HUES64 (cell line): ENCODE measurements around the gene RTN4IP1.
"Not testable (repeated sequence)": the region's sequence is repeated elsewhere in the genome, so short reads cannot be mapped to it uniquely, and the experiment has no call there.

Experiments
- H3K27ac ChIP-seq: 2 replicates; pipeline ENCODE4 v1.7.0; 2013; ENCODE audit warnings: low read depth, low read length, inconsistent platforms
- H3K27me3 ChIP-seq: 2 replicates; pipeline ENCODE4 v1.6.1; 2013; ENCODE audit warnings: mild to moderate bottlenecking, low read length; ENCODE audit not compliant: insufficient read depth
- H3K36me3 ChIP-seq: 2 replicates; pipeline ENCODE4 v1.6.1; 2013; ENCODE audit warnings: mild to moderate bottlenecking, low read length; ENCODE audit not compliant: insufficient read depth
- H3K4me1 ChIP-seq: 2 replicates; pipeline ENCODE4 v1.6.1; 2013; ENCODE audit warnings: mild to moderate bottlenecking, low read length, moderate library complexity; ENCODE audit not compliant: insufficient read depth
- H3K4me3 ChIP-seq: 2 replicates; pipeline ENCODE4 v1.5.1; 2013; ENCODE audit warnings: mild to moderate bottlenecking, low read length, moderate library complexity
- H3K9ac ChIP-seq: 2 replicates; pipeline ENCODE4 v1.6.1; 2013; ENCODE audit warnings: mild to moderate bottlenecking, low read depth, low read length
- H3K9me3 ChIP-seq: 2 replicates; pipeline ENCODE4 v1.6.1; 2013; ENCODE audit warnings: low read depth, low read length; ENCODE audit not compliant: insufficient read depth
- WGBS: fragments of 150-250, 120-280 bp; methylation state at CpG from one replicate; pipeline ENCODE4 v1.1.7; 2013; ENCODE audit warnings: missing lambda C conversion rate; 5-methylcytosine and 5-hydroxymethylcytosine counted together

The RTN4IP1 gene

DNA sequence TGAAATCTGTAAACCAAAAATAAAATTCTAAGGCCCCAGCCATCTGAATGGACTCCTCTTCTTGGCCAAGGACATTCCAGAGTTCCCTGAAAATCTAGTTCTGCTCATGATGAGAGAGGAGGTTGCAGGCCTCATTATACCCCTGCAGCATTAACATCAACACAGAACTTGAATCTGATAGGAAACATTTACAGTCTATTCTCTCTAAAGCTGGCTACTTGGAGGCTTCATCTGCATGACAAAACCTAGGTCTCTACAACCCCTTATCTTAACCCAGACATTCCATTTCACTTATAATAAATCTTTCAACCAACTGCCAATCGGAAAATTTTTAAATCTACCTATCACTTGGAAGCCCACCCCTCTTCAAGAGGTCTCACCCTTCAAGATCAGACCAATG lies 15.7 kb downstream of the RTN4IP1 start:
- peak overlapping the region; percentile 55 for H3K9ac ChIP-seq
- peak overlapping the region; percentile 96 for H3K27ac ChIP-seq
- H3K36me3 ChIP-seq, result peaks cover 8% of the 10 kb centered on the region
- H3K4me1 ChIP-seq, result peaks cover 47% of the 10 kb centered on the region
- no peaks in the 10 kb centered on the region for H3K27me3 ChIP-seq
- WGBS, result 30% methylated on average over 1 of the region's 1 CpG
- no peaks in the 10 kb centered on the region for H3K9me3 ChIP-seq
- H3K4me3 ChIP-seq, result no peak overlapping the region; the same call in 1 of the 2 replicates

DNA sequence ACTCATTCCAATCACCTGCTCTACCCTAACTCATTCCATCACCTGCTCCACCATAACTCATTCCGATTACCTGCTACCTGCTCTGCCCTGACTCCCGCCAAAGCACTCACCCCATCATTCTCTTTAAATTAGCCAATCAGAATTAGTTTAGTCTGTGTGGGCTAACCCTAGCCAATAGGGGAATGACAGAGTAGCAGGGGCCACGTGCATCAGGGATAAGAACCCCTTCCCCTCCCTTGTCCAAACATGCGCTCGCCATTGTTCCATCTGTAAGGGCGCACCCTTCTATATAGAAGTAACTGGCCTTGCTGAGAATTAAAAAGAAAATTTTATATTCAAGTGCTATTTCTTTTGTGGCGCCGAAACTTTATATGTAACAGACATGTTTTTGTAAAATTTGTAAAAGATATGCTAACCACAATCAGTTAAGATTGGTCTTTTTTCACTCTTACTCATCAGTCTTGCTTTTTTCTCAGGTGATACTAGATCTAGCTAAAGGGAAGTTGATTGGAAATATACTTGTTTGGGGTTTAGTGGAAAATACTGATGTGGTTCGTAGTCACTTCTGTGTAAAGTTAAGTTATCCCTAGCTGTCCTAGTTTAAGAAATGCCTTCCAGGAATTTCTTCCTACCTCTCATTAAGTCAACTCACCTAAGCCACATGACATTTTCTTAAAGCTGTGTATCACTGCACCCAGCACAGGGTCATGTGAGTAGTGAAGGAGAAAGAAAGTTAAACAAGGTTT lies 16.5 kb downstream of the RTN4IP1 start:
- Histone ChIP-seq H3K9ac (peak overlapping the region; percentile 48), H3K36me3 (peaks cover 4% of the 10 kb centered on the region; the same call in 1 of the 2 replicates), H3K4me1 (peaks cover 47% of the 10 kb centered on the region), H3K4me3 (no peak overlapping the region; the same call in 1 of the 2 replicates), H3K9me3 (no peaks in the 10 kb centered on the region), H3K27ac (peak overlapping the region; percentile 96), H3K27me3 (no peaks in the 10 kb centered on the region)
- 92% methylated on average over 7 of the region's 9 CpGs for whole genome bisulfite sequencing

DNA sequence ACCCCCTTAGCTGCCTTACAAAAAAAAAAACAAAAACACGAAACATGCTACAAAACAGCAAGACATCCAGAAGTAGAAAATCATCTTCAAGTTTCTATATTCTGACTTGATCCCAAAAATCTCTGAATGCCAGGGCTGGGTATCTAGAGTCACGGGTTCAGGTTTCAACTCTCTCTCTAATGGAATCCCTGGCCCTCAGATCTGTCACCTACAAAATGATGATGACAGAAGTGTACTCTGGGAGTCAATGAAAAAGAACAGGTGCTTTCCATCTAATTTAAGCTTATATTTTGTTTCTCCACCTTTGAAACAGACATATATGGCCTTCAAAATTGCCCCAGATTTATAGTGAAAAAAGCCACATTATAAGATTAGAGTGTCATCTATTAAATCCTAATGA lies 18.3 kb downstream of the RTN4IP1 start:
- no peak overlapping the region for H3K4me3 ChIP-seq
- WGBS, result 97% methylated on average over 2 of the region's 2 CpGs
- H3K36me3 ChIP-seq, result no peaks in the 10 kb centered on the region
- no peaks in the 10 kb centered on the region for H3K27me3 ChIP-seq
- peaks cover 35% of the 10 kb centered on the region for H3K4me1 ChIP-seq
- peaks cover 7% of the 10 kb centered on the region for H3K9me3 ChIP-seq
- H3K27ac ChIP-seq, result no peak overlapping the region
- H3K9ac ChIP-seq, result no peak overlapping the region

DNA sequence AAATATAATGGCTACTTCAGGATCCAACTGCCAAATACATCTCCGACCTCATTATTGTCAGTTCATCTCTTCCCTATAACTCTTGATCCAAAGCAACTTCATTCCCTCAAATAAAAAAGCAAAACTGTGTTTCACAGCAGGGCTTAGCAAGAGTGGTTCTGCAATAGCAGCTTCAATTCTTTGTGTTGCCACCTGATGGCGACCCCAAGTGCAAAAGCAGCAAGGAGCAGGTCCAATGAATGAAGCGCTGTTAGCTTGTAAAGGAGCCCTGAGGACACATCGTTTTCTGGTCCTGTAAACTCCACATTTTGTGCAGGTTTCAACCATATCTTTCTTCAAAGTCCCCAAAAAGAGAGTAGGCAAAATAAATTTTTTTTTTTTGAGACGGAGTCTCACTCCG lies 19.6 kb downstream of the RTN4IP1 start:
- no peak overlapping the region for H3K4me3 ChIP-seq
- H3K27ac ChIP-seq, result no peak overlapping the region
- H3K9me3 ChIP-seq, result peaks cover 11% of the 10 kb centered on the region
- H3K36me3 ChIP-seq, result no peaks in the 10 kb centered on the region
- no peaks in the 10 kb centered on the region for H3K27me3 ChIP-seq
- H3K9ac ChIP-seq, result no peak overlapping the region
- H3K4me1 ChIP-seq, result peaks cover 26% of the 10 kb centered on the region
- WGBS, result 76% methylated on average over 6 of the region's 6 CpGs

DNA sequence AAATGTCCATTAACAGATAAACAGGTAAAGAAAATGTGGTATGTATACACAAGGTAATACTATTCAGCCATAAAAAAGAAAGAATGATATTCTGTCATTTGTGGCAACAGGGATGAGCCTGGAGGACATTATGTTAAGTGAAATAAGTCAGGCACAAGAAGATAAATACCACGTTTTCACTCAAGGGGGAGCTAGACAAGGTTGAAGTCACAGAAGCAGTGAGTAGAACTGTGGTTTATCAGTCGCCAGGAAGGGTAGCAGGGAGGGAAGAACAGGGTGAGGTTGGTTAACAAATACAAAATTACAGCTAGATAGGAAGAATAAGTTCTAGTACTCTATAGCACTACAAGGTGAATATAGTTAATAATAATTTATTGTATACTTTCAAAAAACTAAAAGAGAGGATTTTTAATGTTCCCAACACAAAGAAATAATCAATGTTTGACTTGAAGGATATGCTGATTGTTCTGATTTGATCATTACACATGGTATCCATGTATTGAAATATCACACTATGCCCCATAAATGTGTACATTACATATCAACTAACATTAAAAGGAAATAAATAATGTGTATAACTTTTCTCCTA lies 21.1 kb downstream of the RTN4IP1 start:
- no peak overlapping the region for H3K9ac ChIP-seq
- H3K36me3 ChIP-seq, result no peaks in the 10 kb centered on the region
- no peaks in the 10 kb centered on the region for H3K27me3 ChIP-seq
- WGBS, result 19% methylated on average over 2 of the region's 2 CpGs
- peaks cover 11% of the 10 kb centered on the region for H3K4me1 ChIP-seq
- peaks cover 11% of the 10 kb centered on the region for H3K9me3 ChIP-seq
- H3K27ac ChIP-seq, result no peak overlapping the region
- no peak overlapping the region for H3K4me3 ChIP-seq

DNA sequence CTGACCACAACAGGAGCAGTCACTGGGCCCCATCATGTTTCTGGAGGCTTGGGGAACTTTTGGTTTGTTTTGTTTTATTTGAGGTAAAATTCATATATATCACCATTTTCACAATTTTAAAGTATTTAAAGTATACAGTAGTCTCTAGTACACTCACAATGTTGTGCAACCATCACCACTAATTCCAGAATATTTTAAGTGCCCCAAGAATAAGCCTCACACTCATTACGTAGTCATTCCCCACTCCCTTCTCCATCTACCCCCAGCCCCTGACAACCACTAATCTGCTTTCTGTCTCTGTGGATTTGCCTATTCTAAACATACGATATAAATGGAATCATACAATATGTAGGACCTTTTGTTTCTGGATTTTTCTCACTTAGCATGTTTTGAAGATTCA lies 29.0 kb downstream of the RTN4IP1 start:
- WGBS, result 89% methylated on average over 2 of the region's 2 CpGs
- Histone ChIP-seq H3K4me1 (no peaks in the 10 kb centered on the region), H3K27ac (no peak overlapping the region), H3K9ac (no peak overlapping the region), H3K9me3 (peaks cover 7% of the 10 kb centered on the region; the same call in 1 of the 2 replicates), H3K4me3 (no peak overlapping the region), H3K27me3 (no peaks in the 10 kb centered on the region), H3K36me3 (peaks cover 9% of the 10 kb centered on the region; the same call in 1 of the 2 replicates)

DNA sequence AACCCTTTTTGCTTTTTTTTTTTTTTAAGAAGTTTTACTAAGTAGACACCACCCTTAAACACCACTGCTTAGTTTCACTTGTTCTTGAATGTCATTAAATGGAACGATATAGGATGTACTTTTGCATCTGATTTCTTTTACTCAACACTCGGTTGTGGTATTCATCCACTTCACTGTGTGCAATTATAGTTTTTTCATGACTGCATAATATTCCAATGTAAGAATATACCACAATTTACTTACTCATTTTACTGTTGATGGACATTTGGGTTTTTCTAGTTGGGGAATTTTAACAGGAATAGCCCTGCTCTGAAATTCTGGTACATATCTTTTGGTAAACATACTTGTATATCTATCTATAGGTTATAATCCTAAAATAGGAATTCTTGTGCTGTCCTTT lies 29.9 kb downstream of the RTN4IP1 start:
- Histone ChIP-seq H3K36me3 (peaks cover 9% of the 10 kb centered on the region; the same call in 1 of the 2 replicates), H3K27me3 (no peaks in the 10 kb centered on the region), H3K27ac (no peak overlapping the region), H3K4me3 (no peak overlapping the region), H3K9ac (no peak overlapping the region), H3K9me3 (peaks cover 7% of the 10 kb centered on the region; the same call in 1 of the 2 replicates), H3K4me1 (no peaks in the 10 kb centered on the region)
- no CpG with 5 or more reads among the region's 2 CpGs for WGBS

DNA sequence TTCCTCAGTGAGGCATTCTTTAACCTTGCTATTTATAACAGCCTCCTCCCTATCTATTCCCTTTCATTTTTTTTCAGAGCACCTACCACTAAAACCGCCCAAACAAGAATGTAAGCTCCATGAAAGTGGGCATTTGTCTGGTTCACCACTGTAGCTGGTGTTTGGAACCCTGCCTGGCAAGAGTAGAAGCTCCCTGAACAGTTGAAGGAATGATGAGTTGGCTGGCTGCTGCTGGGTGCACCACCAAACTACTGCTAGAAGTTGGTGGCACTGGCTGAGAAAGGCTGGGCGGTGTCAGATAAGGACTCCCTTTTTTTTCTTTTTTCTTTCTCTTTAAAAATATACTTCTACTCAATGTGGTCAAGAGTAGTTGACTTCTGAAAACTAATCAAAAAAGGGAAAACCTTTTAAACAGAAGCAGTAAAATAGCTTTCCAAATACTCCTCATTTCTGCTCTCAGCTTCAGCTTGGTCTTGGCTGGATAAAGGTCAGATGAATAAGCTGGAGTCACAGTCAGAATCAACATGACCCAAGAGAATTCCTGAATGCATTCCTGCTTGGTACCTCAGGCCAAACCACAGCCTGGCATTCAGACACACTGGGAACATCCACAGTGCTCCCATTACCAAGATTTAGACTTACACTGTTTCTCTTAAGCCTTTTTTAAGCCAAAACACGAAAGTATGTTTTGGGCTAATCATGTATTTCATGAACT lies 38.0 kb downstream of the RTN4IP1 start:
- 95% methylated on average over 2 of the region's 3 CpGs for WGBS

DNA sequence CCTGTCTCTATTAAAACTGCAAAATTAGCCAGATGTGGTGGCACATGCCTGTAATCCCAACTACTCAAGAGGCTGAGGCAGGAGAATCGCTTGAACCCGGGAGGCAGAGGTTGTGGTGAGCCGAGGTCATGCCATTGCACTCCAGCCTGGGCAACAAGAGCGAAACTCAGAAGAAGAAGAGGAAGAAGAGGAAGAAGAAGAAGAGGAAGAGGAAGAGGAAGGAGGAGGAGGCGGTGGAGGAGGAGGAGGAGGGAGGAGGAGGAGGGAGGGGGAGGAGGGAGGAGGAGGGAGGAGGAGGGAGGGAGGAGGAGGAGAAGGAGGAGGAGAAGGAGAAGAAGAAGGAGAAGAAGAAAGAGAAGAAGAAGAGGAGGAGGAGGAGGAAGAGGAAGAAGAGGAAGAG lies 40.4 kb downstream of the RTN4IP1 start:
- WGBS, result 73% methylated on average over 4 of the region's 5 CpGs
- peaks cover 34% of the 10 kb centered on the region for H3K36me3 ChIP-seq
- not testable (repeated sequence) for H3K9me3 ChIP-seq, H3K9ac ChIP-seq, H3K27me3 ChIP-seq, H3K4me3 ChIP-seq, H3K27ac ChIP-seq
- H3K4me1 ChIP-seq, result peaks cover 12% of the 10 kb centered on the region

More for the DNA sequence above, 38.0 kb downstream of the RTN4IP1 start:
- no peak overlapping the region for H3K4me3 ChIP-seq
- peaks cover 25% of the 10 kb centered on the region for H3K36me3 ChIP-seq
- no peak overlapping the region for H3K9ac ChIP-seq
- no peaks in the 10 kb centered on the region; the same call in 1 of the 2 replicates for H3K4me1 ChIP-seq
- H3K9me3 ChIP-seq, result no peaks in the 10 kb centered on the region
- no peaks in the 10 kb centered on the region for H3K27me3 ChIP-seq
- H3K27ac ChIP-seq, result no peak overlapping the region

DNA sequence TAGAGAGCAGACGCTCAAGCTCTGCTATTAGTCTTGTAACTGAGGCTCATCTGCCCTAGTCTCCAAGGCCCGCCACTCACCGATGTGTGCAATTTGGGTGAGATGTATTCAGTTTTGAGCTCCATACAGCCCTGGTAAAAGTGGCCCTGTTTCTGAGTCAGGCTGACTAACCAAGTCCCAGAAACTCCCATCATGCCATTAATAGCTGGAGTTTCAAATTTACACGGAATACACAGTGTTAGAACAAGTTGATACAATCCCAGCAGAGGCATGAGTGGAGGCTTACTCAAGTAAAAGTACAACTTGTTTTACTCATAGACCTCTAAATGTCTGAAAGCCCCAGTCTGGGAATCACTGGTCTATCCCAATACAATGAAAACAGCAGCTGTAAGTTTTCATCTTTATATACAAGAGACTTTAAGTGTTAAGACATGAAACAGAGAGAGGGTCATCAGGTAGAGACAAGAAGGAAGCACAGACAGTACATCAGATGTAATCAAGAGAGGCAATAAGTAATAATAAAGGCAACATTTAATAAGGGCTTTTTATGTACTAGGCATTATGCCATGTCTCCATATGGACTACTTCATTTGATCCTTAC lies 42.4 kb downstream of the RTN4IP1 start:
- H3K27ac ChIP-seq, result no peak overlapping the region
- peaks cover 45% of the 10 kb centered on the region for H3K36me3 ChIP-seq
- no peaks in the 10 kb centered on the region for H3K27me3 ChIP-seq
- H3K9me3 ChIP-seq, result no peaks in the 10 kb centered on the region
- peaks cover 12% of the 10 kb centered on the region for H3K4me1 ChIP-seq
- no peak overlapping the region for H3K9ac ChIP-seq
- 95% methylated on average over 4 of the region's 4 CpGs for WGBS
- no peak overlapping the region for H3K4me3 ChIP-seq

DNA sequence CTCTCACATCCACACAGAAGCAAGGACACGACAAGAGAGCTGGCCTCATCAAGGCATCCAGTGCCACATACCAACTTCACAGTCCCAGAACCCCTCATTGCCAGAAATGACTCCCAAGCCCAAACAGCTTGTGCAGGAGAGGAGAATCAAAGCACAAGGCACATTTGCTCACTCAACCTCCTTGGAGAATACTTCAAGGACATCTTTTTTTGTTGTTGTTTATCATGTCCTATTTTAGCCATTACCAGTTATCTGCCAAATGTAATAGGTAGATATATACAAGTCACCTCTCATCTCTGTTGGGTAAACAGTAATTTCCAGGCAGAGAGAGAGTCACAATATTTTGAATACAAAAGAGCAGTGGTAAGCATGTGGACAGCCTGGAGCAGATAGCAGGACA lies 47.8 kb downstream of the RTN4IP1 start:
- Histone ChIP-seq H3K4me3 (no peak overlapping the region), H3K36me3 (peaks cover 31% of the 10 kb centered on the region), H3K27ac (no peak overlapping the region), H3K9me3 (no peaks in the 10 kb centered on the region), H3K27me3 (no peaks in the 10 kb centered on the region), H3K9ac (no peak overlapping the region), H3K4me1 (peaks cover 12% of the 10 kb centered on the region)
- 92% methylated on average over 1 of the region's 1 CpG for WGBS
